ENCODE data around the gene ERC1. TPM values are rescaled to one million over a fixed set of nuclear protein-coding genes. Genes with fewer than 3 reads are reported as not detected.
A peak's percentile ranks its signal among the peaks of the same experiment; 100 is the strongest.
"Not testable (repeated sequence)": the region's sequence is repeated elsewhere in the genome, so short reads cannot be mapped to it uniquely, and the experiment has no call there.

ERC1 gene
- total RNA-seq, 1 donor from 2014 or later = 43.0 TPM

DNA sequence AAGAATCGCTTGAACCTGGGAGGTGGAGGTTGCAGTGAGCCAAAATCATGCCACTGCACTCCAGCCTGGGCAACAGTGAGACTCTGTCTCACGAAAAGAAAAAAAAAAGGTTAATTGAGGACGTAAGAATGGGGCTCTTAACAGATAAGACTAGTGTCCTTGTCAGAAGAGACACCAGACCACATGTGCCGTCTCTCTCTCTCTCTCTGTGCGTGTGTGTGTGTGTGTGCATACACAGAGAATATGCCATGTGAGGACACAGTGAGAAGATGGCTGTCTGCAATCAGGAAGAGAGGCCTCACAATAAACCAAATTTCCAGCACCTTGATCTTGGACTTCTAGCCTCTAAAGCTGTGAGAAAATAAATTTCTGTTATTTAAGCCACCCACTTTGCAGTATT lies 11.7 kb upstream of the ERC1 start:
- intact Hi-C loops (cut with micrococcal nuclease) = no loop called here
- ATAC-seq = peak; percentile 41

DNA sequence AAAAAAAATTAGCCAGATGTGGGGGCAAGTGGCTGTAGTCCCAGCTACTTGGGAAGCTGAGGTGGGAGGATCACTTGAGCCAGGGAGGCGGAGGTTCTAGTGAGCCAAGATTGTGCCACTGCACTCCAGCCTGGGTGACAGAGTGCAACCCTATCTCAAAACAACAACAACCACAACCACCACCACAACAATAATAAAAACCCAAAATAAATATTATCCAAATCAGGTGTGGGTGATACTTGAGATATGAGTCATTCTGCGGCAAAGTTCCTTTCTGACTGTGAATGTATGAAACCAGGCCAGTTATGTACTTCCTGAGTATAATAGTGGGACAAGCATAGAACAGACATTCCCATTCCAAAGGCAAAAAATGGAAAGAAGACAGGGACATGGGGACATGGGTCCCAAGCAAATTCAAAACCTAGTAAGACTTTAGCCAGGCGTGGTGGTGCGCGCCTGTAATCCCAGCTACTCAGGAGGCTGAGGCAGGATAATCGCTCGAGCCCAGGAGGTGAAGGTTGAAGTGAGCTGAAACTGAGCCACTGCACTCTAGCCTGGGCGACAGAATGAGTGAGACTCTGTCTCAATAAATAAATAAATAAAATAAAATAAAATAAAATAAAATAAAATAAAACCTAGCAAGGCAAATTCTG lies 9.7 kb upstream of the ERC1 start:
- DNase-seq (no peak), ATAC-seq (no peak)
- intact Hi-C loops (cut with micrococcal nuclease) = no loop called here

More for the DNA sequence above, 11.7 kb upstream of the ERC1 start:
- DNase-seq = no peak

DNA sequence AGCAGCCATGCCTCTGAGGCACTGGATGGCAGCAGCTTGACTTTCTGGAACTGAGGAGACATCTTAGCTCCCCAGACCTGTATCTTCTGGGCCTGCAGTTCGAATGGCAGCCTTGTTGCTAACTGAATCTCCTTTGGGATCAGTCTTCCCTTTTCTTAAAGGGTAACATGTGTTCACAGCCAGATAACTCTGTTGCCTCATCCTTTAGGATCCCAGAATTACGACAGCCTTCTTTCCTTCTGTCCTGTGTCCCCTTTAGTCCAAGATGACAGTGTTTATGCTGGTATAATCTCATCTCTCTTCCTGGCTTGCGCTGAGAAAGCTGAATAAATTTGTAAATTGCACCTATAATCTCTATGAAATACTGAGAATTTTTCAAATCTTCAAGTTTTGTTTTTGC lies 9.1 kb upstream of the ERC1 start:
- intact Hi-C loops (cut with micrococcal nuclease) = no loop called here
- ATAC-seq = peak; percentile 37

DNA sequence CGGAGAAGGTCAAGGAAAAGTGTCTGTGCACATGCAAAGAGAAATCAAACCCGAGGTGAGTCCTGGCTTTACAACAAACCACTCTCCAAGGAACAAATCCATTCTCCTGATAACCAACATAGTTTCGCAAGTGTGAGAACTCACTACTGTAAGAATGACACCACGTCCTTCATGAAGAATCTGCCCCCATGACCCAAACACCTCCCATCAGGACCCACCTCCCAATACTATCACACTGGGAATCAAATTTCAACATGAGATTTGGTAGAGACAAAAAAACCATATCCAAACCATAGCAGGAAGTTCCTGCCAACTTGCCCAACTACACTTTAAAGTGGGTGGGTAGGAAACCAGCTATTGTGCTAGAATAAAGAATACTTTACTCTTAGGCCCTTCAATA lies 2.4 kb upstream of the ERC1 start:
- intact Hi-C loops (cut with micrococcal nuclease) = no loop called here
- DNase-seq (no peak), ATAC-seq (no peak)

More for the DNA sequence above, 9.1 kb upstream of the ERC1 start:
- DNase-seq = no peak

DNA sequence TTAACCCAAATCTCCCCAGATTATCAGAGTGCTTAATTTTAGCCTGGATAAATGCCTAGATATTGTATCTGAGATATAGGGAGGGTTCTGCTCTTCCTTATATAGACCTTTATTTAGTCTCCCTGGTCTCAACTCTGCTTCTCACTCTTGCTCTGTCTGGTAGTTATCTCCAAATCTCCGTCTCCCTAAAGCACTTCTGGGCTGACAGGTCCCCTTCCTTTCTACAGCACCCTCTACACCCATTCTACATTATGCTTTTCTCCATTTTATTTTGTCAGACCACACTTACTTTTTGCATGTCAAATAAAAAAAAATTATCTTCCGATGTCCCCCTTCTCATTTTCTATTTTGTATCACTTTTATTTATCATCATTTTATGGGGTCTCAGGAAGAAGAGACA lies 2.0 kb upstream of the ERC1 start:
- no peak for ATAC-seq
- intact Hi-C loops (cut with micrococcal nuclease) = no loop called here
- no peak for DNase-seq

DNA sequence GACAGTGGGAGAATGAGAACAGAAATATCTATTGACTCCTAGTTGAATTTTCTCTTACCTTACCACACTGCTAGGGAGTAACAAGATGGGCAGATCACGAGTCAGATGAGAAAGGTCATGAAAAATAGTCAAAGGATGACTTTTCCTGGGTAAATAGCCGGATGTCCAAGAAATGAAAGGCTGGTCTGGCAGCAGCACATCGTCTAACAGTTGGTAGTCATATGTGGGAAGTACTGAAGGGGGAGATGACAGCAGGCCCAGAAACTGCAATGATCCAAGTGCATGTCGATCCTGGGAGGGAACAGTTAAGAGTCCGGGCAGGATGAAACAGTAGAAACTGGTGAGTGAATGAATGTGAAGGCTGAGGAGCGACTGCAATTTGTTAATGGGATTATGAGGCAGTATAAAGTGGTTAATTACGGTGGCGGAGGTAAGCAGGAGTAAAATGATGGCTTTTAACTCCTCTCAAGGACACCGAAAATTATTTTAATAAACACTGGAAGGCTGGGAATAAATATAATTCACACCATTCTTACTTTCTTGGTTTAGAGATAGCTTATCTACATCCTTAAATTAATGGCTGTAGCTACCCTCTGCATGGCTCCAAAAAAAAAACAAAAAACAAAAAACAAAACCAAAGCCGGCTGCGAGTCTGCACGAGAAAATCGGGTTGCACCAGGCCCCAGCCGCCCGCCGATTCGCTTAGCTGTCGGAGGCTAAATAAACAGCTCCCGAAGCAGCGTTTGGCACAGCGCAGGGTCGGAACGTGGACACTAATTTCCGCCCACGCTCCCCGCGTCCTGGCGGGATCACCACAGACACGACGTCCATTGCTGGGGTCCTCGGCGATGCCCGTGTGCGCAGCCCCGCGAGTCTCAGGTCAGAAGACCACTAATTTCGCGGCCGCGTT lies 1.0 kb upstream of the ERC1 start:
- DNase-seq (peak; percentile 82), ATAC-seq (peak; percentile 50)
- intact Hi-C loops (cut with micrococcal nuclease) = no loop called here

DNA sequence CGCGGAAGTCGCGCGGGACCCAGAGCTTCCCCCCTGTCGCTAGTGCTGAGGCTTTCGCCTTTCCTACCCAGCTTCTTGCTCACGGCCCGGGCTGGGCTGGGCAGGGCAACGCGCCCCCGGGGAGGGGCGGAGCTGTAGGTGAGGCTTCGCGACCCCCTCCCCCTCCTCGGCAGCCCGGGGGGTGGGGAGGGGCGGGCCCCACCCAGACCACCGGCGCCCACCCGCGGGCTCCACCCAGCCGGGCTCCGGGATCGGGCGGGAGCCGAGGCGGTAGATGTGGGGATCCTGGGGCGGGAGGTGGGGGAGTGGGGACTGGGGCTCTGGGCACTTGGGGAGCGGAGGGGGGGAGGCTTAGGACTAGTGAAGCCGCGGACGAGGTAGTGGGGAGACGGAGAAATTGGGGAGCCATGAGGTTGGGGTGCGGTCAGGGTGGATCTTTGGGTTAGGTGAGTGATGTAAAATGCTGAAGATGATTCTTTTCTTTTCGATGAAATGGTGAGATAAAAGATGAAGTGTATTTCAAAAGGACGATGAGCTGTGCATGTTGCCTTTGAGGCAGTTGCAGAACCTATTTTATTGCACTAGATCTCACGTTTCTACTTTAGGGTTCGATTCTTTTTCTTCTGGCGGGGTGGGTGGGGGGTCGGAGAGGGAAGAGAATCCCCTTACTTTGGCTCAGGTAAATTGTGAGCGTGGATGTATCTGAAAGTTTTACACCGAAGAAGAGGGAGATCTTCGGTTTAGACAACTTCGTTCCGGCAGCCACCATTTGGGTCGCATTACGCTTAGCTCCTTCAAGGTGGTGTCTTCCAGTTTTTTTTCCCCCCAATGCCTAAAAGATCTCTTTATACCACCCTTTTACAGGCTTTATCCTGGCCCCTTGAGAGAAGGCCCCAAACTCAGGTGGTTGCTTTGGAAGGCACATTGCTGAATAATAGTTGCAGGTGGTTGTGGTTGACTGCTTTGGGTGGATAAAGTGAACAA lies 619 bp downstream of the ERC1 start:
- ATAC-seq = peak; percentile 20
- DNase-seq = no peak
- intact Hi-C loops (cut with micrococcal nuclease) = no loop called here

DNA sequence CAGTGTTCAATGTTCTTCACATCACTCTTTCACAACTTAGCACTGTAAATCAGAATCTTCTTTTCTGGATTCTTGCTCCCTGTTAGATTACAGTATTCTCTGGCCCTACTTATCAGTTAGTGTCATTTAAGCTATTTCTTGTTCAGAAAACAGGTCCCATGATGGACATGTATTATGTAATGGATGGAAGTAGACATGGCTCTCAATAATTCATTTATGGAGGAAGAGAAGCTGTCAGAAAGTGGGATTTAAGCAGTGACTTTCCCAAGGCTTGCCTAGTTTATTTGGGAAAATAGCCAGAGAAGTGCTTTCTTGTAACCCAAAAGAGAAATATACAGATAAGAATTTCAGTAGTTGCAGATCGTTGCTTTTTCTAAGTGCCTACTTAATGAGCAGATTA lies 1.6 kb downstream of the ERC1 start:
- intact Hi-C loops (cut with micrococcal nuclease) = no loop called here
- no peak for ATAC-seq

DNA sequence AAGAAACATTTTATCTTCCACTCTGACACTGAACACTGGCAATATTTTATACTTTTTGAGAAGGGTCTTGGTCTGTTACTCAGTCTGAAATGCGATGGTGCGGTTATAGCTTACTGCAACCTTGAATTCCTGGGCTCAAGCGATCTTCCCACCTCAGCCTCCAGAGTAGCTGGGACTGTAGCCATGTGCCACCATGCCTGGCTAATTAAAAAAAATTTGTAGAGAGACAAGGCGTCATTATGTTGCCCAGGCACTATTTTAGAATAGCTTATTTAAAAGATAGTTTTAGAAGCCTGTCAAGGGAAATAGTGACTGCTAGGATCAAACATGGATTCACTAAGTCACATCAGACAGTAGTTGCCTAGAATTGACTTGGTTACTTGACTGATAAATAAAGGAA lies 5.9 kb downstream of the ERC1 start:
- ATAC-seq = no peak

More for the DNA sequence above, 1.6 kb downstream of the ERC1 start:
- no peak for DNase-seq

DNA sequence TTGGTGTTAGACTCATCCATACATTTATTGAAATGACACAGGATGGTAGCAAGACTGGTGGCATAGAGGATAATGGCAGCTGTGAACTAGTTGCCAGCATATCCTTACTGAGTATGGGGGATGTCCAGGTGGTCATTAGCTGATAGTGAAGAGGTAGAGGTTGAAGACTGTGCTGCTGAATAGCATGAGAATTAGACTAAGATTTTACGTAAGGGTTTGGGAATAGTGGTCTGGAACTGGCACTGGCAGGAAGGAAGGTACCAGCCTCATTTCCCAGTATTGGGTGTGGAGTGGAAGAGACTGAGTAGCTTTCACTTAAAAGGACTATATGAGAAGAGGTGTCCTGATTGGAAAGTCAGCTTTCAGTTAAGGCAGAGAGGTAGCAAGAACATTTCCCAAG lies 6.5 kb downstream of the ERC1 start:
- DNase-seq (no peak), ATAC-seq (no peak)
- intact Hi-C loops (cut with micrococcal nuclease) = no loop called here

More for the DNA sequence above, 5.9 kb downstream of the ERC1 start:
- no peak for DNase-seq
- intact Hi-C loops (cut with micrococcal nuclease) = no loop called here

DNA sequence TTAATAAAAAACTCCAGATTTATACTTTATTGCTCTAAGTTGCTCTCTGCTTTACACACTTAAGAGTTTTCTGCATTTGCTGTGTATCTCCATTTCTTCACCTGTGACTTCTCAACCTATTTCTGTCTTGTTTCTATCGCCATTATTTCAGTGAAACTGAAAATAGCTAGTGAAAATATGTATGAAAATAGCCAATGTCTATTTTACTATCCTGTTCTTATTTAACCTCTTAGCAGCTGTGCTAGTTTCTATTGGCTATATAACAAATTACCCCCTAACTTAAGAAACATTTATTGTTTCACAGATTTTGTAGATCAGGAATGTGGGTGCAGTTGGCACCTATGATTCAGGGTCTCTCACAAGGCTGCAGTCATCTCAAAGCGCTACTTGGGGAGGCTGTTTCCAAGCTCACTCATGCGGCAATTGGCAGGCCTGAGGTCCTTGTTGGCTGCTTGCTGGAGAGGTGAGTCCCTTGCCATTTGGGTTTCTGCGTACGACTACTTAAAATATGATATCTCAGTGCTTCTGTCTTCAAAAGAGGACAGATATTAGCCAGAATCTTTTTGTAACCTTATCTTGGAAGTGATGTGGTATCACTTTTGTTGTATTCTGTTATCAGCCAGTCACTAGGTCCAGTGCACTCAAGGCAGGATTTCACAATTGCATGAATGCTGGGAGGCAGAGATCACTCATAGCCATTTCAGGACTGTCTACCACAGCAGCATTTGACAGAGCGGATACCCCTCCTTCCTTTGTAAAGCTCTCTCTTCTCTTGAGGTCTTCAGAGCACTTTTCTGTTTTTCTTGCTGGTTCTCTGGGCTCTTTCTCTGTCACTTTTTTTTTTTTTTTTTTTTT lies 7.2 kb downstream of the ERC1 start:
- peak; percentile 83 for ATAC-seq
- intact Hi-C loops (cut with micrococcal nuclease) = no loop called here
- no peak for DNase-seq

DNA sequence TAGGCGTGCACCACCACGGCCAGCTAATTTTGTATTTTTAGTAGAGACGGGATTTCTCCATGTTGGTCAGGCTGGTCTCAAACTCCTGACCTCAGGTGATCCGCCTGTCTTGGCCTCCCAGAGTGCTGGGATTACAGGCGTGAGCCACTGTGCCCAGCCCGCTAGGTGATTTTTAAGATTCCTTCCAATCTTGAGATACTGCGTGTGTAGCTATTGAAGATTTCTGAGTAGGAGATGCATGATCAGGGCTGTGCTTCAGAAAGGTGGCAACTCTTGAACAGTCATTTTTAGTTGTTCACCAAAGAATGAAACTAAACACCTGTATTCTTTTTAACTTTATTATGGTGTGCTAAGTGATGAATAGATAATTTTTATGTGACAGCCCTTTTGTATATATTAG lies 8.7 kb downstream of the ERC1 start:
- DNase-seq; ATAC-seq; intact Hi-C loops (cut with micrococcal nuclease): not testable (repeated sequence)

DNA sequence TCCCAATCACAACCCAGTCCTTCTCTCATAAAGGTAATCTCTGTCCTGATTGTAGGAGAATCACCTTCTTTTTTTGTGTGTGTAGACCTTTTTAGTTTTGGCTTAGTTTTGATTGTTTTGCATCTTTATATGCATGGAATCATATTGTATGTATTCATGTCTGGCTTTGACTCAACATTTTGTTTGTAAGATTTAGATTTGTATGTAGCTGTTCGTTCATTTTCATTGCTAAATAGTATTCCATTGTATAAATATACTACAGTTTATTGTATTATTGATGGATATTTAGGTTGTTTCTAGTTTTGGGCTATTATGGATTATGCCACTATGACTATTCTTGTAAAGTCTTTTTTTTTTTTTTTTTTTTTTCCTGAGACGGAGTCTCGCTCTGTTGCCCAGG lies 10.5 kb downstream of the ERC1 start:
- intact Hi-C loops (cut with micrococcal nuclease) = no loop called here
- no peak for ATAC-seq
- no peak for DNase-seq

DNA sequence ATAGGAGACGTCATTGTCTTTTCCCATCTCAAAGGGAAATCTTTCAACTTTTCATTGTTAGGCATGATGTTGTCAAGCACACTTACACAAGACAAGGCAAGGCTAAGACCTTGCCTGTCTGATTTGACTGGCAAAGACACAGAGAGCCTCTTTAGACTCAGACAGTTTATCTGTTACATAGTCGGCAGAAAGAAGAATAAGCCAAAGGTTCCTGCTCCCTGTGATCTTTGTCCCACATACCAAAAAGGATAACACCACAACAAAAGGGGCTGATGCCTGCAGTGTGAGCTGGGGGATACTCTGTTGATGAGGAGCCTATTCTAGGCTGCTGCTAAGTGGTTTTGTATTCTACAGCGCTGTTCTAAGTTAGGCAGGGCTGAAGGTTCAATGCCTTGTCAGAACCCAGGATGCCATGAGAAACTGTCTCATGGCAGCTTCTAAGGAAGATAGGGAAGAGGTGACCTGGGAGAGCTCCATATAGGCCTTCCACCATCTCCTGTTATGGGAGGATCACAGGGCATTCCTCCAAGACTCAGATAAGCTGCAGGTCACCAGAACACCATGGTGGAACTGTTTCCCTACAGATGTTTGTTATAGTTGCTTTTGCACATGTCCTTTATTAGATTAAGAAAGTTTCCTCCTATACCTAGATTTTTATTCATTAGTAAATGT lies 12.7 kb downstream of the ERC1 start:
- intact Hi-C loops (cut with micrococcal nuclease) = no loop called here
- DNase-seq (no peak), ATAC-seq (peak; percentile 79)

DNA sequence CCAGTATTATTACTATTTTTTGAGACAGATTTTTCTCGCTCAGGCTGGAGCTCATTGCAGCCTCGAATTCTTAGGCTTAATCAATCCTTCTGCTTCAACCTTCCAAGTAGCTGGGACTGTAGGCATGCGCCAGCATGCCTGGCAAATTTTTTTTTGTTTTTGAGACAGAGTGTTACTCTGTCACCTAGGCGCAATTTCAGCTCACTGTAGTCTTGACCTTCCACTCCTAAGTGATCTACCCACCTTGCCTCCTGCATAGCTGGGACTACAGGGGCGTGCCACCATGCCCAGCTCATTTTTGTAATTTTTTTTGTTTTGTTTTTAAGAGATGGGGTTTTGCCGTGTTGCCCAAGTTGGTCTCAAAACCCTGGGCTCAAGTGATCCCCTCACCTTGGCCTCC lies 15.2 kb downstream of the ERC1 start:
- DNase-seq = no peak
- ATAC-seq = no peak
- intact Hi-C loops (cut with micrococcal nuclease) = no loop called here

DNA sequence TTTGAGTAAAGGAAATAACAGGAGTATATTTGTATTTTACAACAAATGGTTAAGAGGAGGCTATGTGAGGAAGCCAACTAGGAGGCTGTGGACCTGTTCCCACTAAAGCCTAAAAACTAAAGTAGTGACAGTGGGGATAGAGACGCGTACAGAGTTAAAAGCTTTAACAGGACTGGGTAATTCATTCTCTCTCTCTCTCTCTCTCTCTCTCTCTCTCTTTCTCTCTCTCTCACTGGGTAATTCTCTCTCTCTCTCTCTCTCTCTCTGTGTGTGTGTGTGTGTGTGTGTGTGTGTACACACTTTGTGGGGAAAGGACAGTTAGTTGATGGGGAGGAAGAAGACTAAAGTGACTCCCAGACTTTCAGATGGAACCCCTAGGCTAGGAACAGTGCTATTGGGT lies 16.3 kb downstream of the ERC1 start:
- DNase-seq = no peak
- intact Hi-C loops (cut with micrococcal nuclease) = no loop called here
- no peak for ATAC-seq

DNA sequence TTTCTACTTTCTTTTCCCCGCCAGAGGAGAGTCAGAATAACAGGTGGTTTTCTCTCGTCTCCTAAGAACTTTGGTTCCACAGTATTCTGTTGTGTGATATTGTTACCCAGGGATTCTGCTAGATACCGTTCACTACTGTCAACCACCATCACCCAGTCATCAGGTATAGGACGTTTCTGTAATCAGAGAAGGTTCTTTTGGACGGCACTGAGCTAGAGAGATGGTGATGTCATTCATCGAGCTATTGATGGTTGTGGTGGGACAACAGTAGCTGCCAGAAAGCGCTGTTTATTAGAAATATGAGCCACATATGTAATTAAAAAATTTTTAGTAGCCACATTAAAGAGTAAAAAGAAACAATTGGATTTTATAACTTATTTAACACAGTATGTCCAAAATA lies 17.0 kb downstream of the ERC1 start:
- intact Hi-C loops (cut with micrococcal nuclease) = no loop called here
- ATAC-seq (no peak), DNase-seq (no peak)

DNA sequence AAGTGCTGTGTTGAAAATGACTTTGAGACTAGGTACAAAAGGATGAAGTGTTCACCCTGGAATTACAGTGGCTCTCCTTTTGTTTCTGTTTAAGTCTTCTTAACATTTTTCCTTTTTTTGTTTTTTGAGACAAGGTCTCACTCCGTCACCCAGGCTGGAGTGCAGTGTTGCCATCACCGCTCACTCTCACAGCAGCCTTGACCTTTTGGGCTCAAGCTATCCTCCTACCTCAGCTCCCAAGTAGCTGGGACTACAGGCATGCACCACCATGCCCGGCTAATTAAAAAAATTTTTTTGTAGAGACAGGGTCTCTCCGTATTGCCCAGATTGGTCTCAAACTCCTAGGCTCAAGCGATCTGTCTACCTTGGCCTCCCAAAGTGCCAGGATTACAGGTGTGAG lies 20.1 kb downstream of the ERC1 start:
- intact Hi-C loops (cut with micrococcal nuclease) = no loop called here
- no peak for ATAC-seq
- DNase-seq = no peak
